Breast epithelium (tissue), 3 donors: Measurements from ENCODE around the gene CXCL17.

Experiments used
- POLR2A ChIP-seq: fragments of 450-650 bp; IDR thresholded peaks from one replicate; pipeline ENCODE4 v1.6.1; 2016; ENCODE audit warnings: antibody characterized with exemption, mild to moderate bottlenecking, moderate library complexity
- POLR2AphosphoS5 ChIP-seq, 3 donors: sonication (generic); formaldehyde crosslinking; IDR thresholded peaks; one replicate each; pipeline ENCODE4 v1.6.1; 2017; ENCODE audit warnings: antibody characterized with exemption in 3 of 3
- TF ChIP-seq, protein P1 (sequence below), 3 donors: fragments of 450-650 bp; IDR thresholded peaks; one replicate each; pipeline ENCODE4 v1.5.1; 2016 to 2017; ENCODE audit warnings: antibody characterized with exemption in 3 of 3, mild to moderate bottlenecking in 3 of 3, moderate library complexity in 3 of 3

DNA sequence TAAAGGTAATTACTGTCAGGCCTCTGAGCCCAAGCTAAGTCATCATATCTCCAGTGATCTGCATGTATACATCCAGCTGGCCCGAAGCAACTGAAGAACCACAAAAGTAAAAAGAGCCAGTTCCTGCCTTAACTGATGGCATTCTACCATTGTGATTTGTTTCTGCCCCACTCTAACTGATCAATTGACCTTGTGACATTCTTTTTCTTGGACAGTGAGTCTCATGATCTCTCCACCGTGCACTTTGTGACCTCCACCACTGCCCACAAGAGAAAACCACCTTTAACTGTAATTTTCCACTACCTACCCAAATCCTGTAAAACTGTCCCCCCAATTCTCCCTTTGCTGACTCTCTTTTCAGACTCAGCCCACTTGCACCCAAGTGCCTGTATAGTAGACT lies 17.2 kb upstream of the CXCL17 start:
- TF ChIP-seq, protein P1, sequence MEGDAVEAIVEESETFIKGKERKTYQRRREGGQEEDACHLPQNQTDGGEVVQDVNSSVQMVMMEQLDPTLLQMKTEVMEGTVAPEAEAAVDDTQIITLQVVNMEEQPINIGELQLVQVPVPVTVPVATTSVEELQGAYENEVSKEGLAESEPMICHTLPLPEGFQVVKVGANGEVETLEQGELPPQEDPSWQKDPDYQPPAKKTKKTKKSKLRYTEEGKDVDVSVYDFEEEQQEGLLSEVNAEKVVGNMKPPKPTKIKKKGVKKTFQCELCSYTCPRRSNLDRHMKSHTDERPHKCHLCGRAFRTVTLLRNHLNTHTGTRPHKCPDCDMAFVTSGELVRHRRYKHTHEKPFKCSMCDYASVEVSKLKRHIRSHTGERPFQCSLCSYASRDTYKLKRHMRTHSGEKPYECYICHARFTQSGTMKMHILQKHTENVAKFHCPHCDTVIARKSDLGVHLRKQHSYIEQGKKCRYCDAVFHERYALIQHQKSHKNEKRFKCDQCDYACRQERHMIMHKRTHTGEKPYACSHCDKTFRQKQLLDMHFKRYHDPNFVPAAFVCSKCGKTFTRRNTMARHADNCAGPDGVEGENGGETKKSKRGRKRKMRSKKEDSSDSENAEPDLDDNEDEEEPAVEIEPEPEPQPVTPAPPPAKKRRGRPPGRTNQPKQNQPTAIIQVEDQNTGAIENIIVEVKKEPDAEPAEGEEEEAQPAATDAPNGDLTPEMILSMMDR (IDR thresholded peaks at IDR 0.05): no peak
- TF ChIP-seq POLR2AphosphoS5 (IDR thresholded peaks at IDR 0.05) (no peak), POLR2A (no peak)
